HG03378 (cell line): ENCODE data around the gene KCTD13.
A peak's percentile ranks its signal among the peaks of the same experiment; 100 is the strongest.
"Not testable (repeated sequence)": the region's sequence is repeated elsewhere in the genome, so short reads cannot be mapped to it uniquely, and the experiment has no call there.

ENCODE experiments used
- ATAC-seq: cut with Tn5 transposase; IDR thresholded peaks from one replicate; pipeline ENCODE4 v1.9.1; 2021; ENCODE audit warnings: mild to moderate bottlenecking, moderate library complexity; ENCODE audit not compliant: unreplicated experiment

Gene KCTD13

GRCh38 chr16:29947897-29948296 is 21.9 kb upstream of the KCTD13 start:
- ATAC-seq: no peak

GRCh38 chr16:29943846-29944799 is 18.1 kb upstream of the KCTD13 start:
- no peak for ATAC-seq

- ATAC-seq: no peak
Measured at GRCh38 chr16:29940656-29941055, 14.6 kb upstream of the KCTD13 start.

- ATAC-seq: not testable (repeated sequence)
Measured at GRCh38 chr16:29931750-29932149, 5.7 kb upstream of the KCTD13 start.

GRCh38 chr16:29927070-29927905 is 1.3 kb upstream of the KCTD13 start:
- no peak for ATAC-seq

DNA sequence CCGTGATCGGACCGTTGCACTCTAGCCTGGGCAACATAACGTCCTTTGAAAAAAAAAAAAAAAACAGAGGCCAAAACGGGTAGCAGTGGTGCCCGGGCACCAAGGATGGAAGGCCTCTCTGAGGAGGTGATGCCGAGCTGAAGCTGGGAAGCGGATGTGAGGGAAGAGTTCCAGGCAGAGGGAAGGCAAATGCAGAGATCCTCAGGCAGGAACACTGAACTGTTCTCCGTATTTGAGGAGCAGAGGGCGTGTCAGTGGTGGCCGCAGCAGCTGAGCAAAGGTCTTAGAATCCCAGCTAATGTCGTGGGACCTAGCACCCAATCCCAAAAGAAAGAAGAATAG is 656 bp upstream of the KCTD13 start:
- peak; percentile 20 for ATAC-seq

DNA sequence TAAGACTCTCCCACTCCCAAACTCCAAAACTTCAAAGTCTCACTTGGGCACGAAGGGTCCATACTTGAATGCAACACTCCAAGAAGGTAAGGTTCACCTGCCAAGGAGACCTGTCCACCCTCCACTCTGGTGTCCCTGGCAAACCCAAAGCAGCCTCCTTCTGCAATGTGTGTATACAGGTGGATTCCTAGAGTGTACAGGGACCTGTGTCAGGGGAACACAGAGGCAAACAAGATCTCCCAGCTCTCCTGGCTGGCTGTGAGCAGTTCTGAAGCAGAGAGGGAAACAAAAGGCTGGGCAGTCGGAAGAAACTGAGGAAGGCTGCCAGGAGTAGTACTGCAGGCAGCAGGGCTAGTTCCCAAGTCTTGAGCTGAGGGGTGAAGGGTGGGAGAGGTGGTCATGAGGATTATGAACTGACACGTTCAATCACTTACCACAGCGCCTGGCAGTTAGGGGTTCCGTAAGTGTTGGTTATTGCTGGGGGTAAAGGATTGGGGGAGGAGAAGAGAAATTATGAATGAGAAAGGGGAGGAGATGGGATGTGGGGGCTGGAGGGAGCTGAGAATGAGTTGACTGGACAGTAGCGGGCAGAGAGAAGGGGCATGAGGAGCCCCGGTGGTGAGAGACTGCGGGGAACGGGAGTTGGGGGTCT is 795 bp downstream of the KCTD13 start:
- ATAC-seq: no peak

GRCh38 chr16:29922986-29923501 is 3.0 kb downstream of the KCTD13 start:
- ATAC-seq: no peak

DNA sequence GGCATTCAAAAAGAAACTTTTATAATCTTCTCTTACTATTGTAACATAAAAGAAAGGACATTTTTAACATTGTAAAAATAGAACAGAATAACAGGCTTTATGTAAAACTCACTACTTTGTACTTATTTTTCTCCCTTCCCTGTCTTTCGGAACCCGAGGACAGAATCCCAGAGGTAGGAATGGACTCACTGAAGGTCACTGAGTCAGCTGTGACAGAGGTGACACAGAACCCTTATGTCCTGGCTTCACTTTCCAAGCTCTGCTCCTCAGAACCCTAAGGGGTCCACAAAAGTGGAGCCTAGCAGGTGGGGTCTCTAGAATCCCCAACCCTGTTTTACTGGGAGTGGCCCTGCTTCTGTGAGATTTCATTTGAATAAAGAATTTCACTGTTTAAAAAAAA is 3.7 kb downstream of the KCTD13 start:
- no peak for ATAC-seq

DNA sequence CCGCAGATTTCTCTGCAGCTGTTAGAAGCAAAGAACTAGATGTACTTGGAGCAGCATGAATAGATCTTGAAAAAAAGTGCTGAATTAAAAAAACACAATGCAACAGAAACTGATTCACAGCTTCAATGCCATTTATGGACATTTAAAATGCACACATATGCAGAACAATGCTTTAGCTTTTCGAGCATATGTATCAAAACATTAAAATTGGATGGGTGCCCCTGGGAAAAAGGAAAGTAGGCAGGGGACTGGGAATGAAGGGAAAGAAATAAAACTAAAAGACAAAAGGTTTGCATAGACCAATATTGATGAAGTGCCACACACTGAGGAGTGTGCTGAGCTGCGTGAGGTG is 5.0 kb downstream of the KCTD13 start:
- no peak for ATAC-seq

- no peak for ATAC-seq
Measured at GRCh38 chr16:29920288-29921033, 5.6 kb downstream of the KCTD13 start.

DNA sequence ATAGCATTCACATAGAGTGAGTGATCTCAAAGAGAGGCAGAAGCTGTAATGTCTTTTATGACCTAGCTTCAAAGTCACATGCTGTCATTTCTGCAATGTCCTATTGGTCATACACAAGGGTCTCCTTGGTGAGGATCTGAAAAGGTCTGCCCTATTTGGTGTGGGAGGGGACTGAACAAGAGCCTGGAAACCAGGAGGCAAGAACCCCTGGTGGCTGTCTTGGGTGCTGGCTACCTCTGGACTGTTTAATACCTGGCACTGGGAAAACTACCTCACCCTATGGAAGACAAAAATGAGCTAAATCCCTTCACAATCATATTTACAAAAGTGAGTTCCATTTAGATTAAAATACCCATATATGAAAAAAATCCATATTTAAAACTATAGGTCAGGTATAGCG is 9.0 kb downstream of the KCTD13 start:
- no peak for ATAC-seq

DNA sequence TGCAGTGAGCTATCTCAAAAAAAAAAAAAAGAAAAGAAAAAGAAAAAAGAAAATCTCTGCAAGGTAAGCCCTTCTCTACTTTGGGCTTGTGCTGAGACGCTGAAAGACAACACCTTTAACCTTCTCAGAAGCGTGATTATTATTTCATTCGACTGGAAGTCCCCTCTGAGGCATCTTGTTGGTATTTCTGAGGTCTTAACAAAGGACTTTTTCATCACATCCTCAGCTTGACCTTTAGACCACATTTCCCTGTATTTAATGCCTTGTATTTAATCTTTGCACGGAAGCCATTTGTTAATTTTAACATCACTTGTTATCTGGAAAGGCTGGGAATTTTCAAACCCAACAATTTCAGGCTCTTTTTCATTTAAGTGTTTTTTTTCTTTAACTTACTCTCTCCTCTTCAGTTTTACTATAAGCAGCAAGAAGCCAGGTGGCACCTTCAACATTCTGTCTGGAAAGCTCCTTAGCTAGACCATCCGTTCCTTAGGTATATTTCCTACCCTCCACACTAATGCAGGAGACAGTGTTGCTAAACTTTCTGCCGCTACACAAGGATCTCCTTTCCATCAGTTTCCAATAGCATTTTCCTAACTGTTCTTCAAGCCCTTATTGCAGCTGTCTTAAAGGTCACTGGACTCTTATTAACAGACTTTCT is 10.3 kb downstream of the KCTD13 start:
- ATAC-seq: no peak

GRCh38 chr16:29913514-29913913 is 12.5 kb downstream of the KCTD13 start:
- no peak for ATAC-seq

DNA sequence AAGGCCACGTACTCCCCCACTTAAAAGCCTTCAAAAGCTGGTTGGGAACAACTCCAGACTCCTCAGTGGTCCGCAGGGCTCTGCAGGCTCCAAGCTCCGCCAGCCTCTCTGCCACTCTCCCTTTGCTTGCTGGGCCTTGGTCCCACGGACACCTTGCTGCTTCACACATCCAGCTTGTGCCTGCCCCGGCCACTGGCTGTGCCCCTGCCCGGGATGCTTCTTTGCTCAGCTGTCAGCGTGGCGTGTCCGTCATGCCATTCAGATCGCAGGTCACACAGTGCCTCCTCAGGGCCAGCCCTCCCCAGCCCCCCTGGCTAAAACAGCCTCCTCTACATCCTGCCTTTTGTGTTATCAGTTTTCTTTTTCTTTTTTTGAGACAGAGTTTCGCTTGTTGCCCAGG is 13.9 kb downstream of the KCTD13 start:
- ATAC-seq: no peak

DNA sequence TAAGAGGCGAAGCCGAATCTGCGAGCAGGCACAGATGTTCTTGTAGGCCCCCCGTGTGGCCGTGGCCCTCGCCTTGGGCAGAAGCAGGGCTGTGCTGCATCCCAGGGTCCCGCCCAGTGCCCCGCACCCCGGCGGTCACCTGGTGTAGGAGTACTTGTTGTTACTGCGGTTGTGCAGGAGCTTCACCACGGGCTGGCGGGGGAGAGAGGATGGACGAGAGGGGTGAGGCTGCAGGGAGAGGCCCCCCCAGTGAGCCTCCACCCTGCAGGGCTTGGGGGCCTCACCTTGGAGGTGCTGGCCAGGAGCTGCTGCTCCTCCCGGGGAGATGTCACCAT is 14.4 kb downstream of the KCTD13 start:
- no peak for ATAC-seq

DNA sequence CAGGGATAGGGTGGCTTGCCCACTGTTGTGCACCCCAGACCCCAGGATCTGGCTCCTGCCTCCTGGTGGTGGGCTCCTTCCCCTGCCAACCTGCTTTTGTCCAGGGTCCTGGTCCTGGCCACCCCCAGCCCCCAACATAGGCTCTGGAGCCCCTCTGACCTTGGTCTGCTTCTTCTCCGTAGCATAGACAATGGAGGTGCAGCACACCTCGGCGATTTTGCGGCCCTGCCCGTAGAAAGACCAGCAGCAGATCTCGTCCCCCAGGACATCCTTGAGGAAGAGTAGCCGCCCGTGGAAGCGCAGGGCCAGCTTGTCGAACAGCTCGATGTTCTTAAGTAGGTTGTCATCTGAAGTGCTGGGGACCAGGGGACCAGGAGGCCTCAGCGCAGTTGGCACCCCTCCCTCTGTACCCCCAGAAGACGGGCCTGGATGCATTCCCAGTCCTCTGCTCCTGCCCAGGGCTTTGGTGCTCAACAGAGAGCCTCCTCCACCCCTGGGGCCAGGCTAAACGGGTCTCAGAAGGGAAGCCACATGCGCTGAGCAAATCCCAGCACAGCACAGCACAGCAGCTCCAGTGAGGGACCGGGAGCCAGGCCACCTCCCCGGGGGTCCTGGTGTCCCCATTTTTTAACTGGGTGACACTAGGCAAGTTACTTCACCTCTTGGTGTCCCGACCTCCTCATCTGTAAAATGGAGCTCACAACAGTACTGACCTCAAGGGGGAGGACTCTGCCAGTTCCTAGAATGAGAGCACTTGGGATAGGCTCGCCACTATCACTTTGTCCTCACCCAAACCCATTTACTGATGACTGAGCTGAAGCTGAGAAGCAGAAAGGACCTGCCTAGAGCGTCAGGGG is 15.0 kb downstream of the KCTD13 start:
- ATAC-seq: no peak

GRCh38 chr16:29909851-29910250 is 16.2 kb downstream of the KCTD13 start:
- not testable (repeated sequence) for ATAC-seq

DNA sequence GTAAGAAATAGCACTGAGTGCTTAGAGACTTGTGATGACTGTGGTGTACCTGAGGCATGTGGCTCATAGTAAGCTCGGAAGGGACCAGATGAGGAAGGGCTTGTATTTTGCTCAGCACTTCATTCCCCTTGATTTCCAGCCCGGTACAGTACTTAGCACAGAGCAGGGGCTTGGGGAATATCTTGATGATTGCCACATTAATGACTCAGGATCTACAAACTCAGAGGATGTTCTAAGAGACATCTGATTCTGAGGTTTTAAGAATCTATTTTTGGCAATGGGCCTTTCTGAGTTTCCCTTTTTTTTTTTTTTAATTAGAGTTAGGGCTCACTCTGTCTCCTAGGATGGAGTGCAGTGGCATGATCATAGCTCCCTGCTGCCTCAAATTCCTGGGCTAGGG is 16.6 kb downstream of the KCTD13 start:
- ATAC-seq: no peak
